Measurements from ENCODE around the gene DPP6.

The DPP6 gene

DNA sequence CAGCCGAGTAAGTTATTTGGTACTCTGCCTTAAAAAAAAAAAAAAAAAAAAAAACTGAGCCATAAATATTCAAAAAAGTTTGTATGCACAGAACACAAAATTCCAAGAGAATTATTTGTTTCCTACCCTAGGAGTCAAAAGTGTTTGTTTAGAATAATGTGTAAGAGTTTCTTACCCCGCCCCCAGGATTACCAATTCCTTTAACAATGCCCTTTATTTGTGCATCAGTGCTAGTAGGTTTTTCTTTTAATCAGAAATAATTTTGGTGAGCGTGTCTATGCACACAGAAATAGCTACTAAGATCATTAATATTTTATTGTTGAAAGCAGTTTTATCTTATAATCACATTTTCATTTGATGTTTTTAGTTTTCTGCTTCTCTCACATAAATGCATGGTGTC lies 374.6 kb downstream of the DPP6 start:
- in situ Hi-C loops (cut with HindIII; ENCODE audit: low pct_ligation_motif_present, low sequenced_read_pairs) = no loop called here
- Histone ChIP-seq H3K4me3 (ENCODE audit: low read depth, low read length) (no peak overlapping the region), H3K36me3 (replicated peaks) (no peaks in the 10 kb centered on the region), H3K27ac (no peak overlapping the region), H3K27me3 (replicated peaks) (no peaks in the 10 kb centered on the region)
- DNase-seq = no peak
- TF ChIP-seq, protein P1, sequence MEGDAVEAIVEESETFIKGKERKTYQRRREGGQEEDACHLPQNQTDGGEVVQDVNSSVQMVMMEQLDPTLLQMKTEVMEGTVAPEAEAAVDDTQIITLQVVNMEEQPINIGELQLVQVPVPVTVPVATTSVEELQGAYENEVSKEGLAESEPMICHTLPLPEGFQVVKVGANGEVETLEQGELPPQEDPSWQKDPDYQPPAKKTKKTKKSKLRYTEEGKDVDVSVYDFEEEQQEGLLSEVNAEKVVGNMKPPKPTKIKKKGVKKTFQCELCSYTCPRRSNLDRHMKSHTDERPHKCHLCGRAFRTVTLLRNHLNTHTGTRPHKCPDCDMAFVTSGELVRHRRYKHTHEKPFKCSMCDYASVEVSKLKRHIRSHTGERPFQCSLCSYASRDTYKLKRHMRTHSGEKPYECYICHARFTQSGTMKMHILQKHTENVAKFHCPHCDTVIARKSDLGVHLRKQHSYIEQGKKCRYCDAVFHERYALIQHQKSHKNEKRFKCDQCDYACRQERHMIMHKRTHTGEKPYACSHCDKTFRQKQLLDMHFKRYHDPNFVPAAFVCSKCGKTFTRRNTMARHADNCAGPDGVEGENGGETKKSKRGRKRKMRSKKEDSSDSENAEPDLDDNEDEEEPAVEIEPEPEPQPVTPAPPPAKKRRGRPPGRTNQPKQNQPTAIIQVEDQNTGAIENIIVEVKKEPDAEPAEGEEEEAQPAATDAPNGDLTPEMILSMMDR (IDR thresholded peaks at IDR 0.05; ENCODE audit: low read depth, low read length, missing control alignments) = no peak

DNA sequence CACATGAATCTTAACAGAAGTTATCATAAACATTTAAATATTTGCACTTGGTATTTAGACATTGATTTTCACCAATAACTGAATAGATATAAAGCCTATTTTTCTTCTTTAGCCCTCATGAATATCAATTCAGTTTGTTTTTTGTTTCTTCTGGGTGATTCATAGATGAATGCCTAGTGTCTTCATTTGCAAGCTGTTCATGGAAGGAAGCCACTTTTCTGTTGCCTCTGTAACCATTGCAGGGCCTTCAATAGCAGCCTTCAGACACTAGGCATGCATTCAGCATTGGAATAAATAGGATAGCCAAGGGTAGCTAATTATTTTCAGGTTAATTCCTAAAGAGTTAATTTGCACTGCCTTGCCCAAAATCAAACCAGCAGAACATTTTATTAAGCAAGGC lies 375.3 kb downstream of the DPP6 start:
- no peak overlapping the region for H3K27ac ChIP-seq
- DNase-seq = no peak
- no peak overlapping the region for H3K4me3 ChIP-seq (ENCODE audit: low read depth, low read length)
- TF ChIP-seq, protein P1 (IDR thresholded peaks at IDR 0.05; ENCODE audit: low read depth, low read length, missing control alignments) = no peak
- in situ Hi-C loops (cut with HindIII; ENCODE audit: low pct_ligation_motif_present, low sequenced_read_pairs) = no loop called here
- H3K36me3 ChIP-seq (replicated peaks) = no peaks in the 10 kb centered on the region
- no peaks in the 10 kb centered on the region for H3K27me3 ChIP-seq (replicated peaks)

DNA sequence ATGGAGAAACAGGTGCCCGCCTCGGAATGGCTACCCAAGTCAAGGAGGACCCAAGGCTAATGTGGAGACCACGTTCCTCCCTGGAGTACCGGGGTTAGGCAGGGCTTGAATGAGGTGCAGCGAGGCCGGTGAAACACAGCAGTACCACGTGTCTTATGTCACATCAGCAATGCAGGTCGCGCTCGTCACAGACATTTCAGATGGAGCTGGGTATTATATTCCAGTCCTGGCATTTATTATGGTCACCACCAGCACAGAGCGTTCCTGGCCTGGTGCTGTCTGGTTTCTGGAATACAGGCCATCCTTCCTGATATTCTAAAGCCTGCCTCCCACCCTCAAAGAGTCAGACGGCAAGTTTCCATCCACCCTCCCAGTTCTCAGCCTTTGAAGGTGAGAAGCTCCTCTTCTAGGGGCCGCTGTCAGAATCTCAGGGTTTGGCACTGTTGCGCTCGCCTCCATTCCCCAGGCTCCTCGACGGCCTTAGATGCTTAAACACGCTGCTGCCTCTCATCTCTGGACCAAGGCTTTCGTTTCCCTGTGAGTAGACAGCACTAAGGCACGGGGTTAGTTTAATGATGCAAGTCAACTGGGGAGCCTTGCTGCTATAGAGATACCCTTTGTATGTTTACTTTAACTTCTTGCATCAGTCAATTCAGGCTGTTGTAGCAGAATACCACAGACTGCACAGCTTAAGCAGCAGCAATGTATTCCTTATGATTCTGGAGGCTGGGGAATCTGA lies 377.6 kb downstream of the DPP6 start:
- in situ Hi-C loops (cut with HindIII; ENCODE audit: low pct_ligation_motif_present, low sequenced_read_pairs) = no loop called here
- DNase-seq = no peak
- H3K27me3 ChIP-seq (replicated peaks) = no peaks in the 10 kb centered on the region
- no peak overlapping the region for H3K4me3 ChIP-seq (ENCODE audit: low read depth, low read length)
- TF ChIP-seq, protein P1 (IDR thresholded peaks at IDR 0.05; ENCODE audit: low read depth, low read length, missing control alignments) = no peak
- H3K36me3 ChIP-seq (replicated peaks) = no peaks in the 10 kb centered on the region
- no peak overlapping the region for H3K27ac ChIP-seq

DNA sequence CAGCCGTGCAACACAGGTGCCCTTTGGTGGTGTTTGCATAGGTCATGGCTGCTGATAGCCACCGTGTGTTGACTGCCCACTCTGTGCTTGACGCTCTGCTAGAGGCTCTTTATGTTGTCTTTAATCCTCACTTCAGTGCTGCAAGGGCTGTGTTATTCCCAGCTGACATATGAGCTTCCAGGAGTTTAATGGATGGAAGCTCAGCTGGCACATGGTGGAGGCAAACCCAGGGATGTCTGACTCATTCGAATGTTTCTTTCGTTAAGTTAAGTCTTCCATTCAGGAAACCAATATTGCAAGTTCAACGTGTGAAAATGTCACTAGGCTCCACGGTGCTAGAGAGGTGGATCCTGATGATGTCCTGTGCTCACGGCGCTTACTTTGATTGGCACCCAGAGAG lies 378.4 kb downstream of the DPP6 start:
- in situ Hi-C loops (cut with HindIII; ENCODE audit: low pct_ligation_motif_present, low sequenced_read_pairs) = no loop called here
- Histone ChIP-seq H3K4me3 (ENCODE audit: low read depth, low read length) (no peak overlapping the region), H3K27me3 (replicated peaks) (no peaks in the 10 kb centered on the region), H3K27ac (no peak overlapping the region), H3K36me3 (replicated peaks) (no peaks in the 10 kb centered on the region)
- TF ChIP-seq, protein P1 (IDR thresholded peaks at IDR 0.05; ENCODE audit: low read depth, low read length, missing control alignments) = no peak
- no peak for DNase-seq

DNA sequence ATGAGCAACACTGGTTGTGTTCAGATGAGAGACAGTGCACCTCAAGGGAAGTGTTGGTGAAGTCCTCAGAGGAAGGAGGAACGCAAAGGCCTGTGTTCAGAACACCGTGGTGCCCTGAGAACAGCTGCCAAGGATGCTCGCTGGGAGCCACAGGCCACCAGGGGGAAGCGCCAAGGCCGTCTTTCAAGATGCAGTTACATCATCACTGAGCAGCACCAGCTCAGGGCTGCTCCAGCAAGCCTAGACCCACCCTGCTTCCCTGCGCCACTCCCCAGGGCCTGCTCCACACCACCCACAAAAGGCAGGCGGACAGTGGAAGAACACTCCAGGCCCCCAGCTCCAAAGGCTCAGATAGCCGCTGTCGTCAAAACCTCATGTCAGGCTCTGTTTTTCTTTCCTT lies 378.8 kb downstream of the DPP6 start:
- TF ChIP-seq, protein P1 (IDR thresholded peaks at IDR 0.05; ENCODE audit: low read depth, low read length, missing control alignments) = no peak
- H3K27me3 ChIP-seq (replicated peaks) = no peaks in the 10 kb centered on the region
- DNase-seq = no peak
- no peak overlapping the region for H3K27ac ChIP-seq
- H3K36me3 ChIP-seq (replicated peaks) = no peaks in the 10 kb centered on the region
- in situ Hi-C loops (cut with HindIII; ENCODE audit: low pct_ligation_motif_present, low sequenced_read_pairs) = no loop called here
- no peak overlapping the region for H3K4me3 ChIP-seq (ENCODE audit: low read depth, low read length)

Measured in brain microvascular endothelial cell (primary cell).